ENCODE results near the gene RGL1. TPM values are rescaled to one million over a fixed set of nuclear protein-coding genes. Genes with fewer than 3 reads are reported as not detected.

Gene RGL1
- total RNA-seq, 1 experiment from 2014 or later: 1.3 TPM

- no peak for DNase-seq (ENCODE audit: low read depth, low spot score)
- Histone ChIP-seq H3K27me3 (ENCODE audit: insufficient read depth, low read length) (no peaks in the 10 kb centered on the region), H3K4me3 (replicated peaks in 1 of 2; ENCODE audit: low read depth in 1 of 2, low read length in 2 of 2) (no peak overlapping the region), H2AFZ (ENCODE audit: low read depth, low read length, poor library complexity, severe bottlenecking) (no peak overlapping the region), H3K9ac (ENCODE audit: low read length) (no peak overlapping the region), H3K27ac (ENCODE audit: low read depth, low read length) (no peak overlapping the region), H3K4me1 (ENCODE audit: control insufficient read depth in 1 of 2, insufficient read depth in 2 of 2, low read length in 2 of 2) (no peaks in the 10 kb centered on the region), H3K4me2 (ENCODE audit: low read length) (no peak overlapping the region), H3K9me2 (ENCODE audit: insufficient read depth) (no peaks in the 10 kb centered on the region), H4K20me1 (ENCODE audit: insufficient read depth) (no peaks in the 10 kb centered on the region), H3K9me3 (ENCODE audit: control insufficient read depth in 1 of 2, insufficient read depth in 1 of 2, low read depth in 1 of 2, low read length in 2 of 2) (no peaks in the 10 kb centered on the region), H3K79me2 (ENCODE audit: insufficient read depth, low read length) (no peaks in the 10 kb centered on the region), H3K36me3 (ENCODE audit: control insufficient read depth in 1 of 2, insufficient read depth in 2 of 2, low read length in 2 of 2) (no peaks in the 10 kb centered on the region)
- ChIA-PET CTCF (no interaction called here), RAD21 (ENCODE audit: low non-redundant PET in 1 of 2, low total read pairs in 2 of 2, uncharacterized antibody in 2 of 2, unreplicated experiment in 2 of 2) (no interaction called here), POLR2A (no interaction called here)
- TF ChIP-seq EZH2phosphoT487 (IDR thresholded peaks at IDR 0.05; ENCODE audit: borderline replicate concordance): no peak
- no peak for TF ChIP-seq SP1 (IDR thresholded peaks at IDR 0.05; ENCODE audit: low read depth)
- TF ChIP-seq JUND (IDR thresholded peaks at IDR 0.05): no peak
- TF ChIP-seq TCF7L2 (IDR thresholded peaks at IDR 0.05; ENCODE audit: borderline replicate concordance, extremely low read depth, insufficient read depth, insufficient read length): no peak
- TF ChIP-seq EGR1 (IDR thresholded peaks at IDR 0.05; ENCODE audit: low read depth): no peak
- no peak for TF ChIP-seq POLR2A (IDR thresholded peaks at IDR 0.05; ENCODE audit: borderline replicate concordance, extremely low read depth, insufficient read depth, insufficient read length)
- TF ChIP-seq POLR2AphosphoS5 (IDR thresholded peaks at IDR 0.05; ENCODE audit: low read depth, low read length): no peak
- TF ChIP-seq, protein P1, sequence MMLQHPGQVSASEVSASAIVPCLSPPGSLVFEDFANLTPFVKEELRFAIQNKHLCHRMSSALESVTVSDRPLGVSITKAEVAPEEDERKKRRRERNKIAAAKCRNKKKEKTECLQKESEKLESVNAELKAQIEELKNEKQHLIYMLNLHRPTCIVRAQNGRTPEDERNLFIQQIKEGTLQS (IDR thresholded peaks at IDR 0.05): no peak
- TF ChIP-seq SRF (IDR thresholded peaks at IDR 0.05; ENCODE audit: low read depth): no peak
- TF ChIP-seq FOSL1 (IDR thresholded peaks at IDR 0.05; ENCODE audit: low read depth): no peak
- no peak for TF ChIP-seq ZNF274 (IDR thresholded peaks at IDR 0.05; ENCODE audit: low read depth, low read length)
- TF ChIP-seq CEBPB (IDR thresholded peaks at IDR 0.05; ENCODE audit: low read depth): no peak
- TF ChIP-seq CBX3 (IDR thresholded peaks at IDR 0.05; ENCODE audit: low read depth): no peak
- no peak for TF ChIP-seq YY1 (IDR thresholded peaks at IDR 0.05; ENCODE audit: extremely low read depth, insufficient replicate concordance, low read depth, low read length)
- intact Hi-C loops (cut with micrococcal nuclease): no loop called here
- no peak for ATAC-seq
- BruUV-seq (replicated peaks): no TSS peak
Observed at GRCh38 chr1:183783342-183783741, 21.6 kb upstream of the RGL1 start.
